Activated CD8-positive, alpha-beta memory T cell treated with anti-CD3 and anti-CD28 coated beads, Interleukin-2, amount 50 U/mL, for 24 hours (primary cell): Measurements from ENCODE around the gene RIIAD1.
"Not testable (repeated sequence)": the region's sequence is repeated elsewhere in the genome, so short reads cannot be mapped to it uniquely, and the experiment has no call there.

Source experiments
- DNase-seq: peaks from one replicate; pipeline ENCODE4 v3.0.0-alpha.2; 2020; ENCODE audit errors: extremely low read depth

RIIAD1 gene, protein sequence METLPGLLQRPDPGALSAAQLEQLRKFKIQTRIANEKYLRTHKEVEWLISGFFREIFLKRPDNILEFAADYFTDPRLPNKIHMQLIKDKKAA

DNA sequence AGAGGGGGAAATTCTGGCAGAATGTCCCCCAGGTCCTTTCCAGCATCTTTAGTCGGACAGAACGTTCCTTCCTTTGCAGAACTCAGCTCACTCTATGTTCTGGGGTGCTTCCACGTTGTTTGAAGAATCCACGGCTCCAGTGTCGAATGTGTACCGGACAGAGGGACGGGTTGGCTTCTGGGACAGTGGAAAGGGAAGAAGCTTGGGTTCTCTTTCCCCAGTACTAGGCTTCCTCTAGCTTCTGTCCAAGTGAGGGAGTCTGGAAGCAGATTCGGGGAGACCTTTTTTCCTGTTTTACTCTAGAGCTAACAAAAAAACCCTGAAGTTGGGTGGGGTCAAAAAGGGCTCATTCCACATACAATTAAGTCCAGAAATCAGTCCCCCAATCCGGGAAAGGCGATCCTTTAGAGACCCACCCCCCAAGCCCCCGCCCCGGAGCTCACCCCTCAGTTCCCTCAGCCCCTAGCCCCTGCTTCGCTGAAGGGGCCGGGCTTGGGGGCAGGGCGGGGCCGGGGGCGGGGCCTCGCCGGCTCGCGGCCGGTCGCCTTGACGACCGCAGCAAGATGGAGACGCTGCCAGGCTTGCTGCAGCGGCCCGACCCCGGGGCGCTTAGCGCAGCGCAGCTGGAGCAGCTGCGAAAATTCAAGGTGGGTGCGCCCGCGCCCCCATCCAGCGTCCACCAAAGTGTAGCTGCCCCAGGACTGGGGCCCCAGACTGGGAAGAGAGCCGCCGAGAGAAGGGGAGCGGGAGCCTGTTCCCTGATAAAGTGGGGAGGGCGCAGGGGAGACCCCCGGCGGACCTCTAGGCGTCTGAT lies at the start of gene RIIAD1:
RIIAD1 (plus strand) TSS at position 549 of the 814 bp plus-strand sequence; CDS start at position 564, 15 bp downstream.
- DNase-seq: no peak

DNA sequence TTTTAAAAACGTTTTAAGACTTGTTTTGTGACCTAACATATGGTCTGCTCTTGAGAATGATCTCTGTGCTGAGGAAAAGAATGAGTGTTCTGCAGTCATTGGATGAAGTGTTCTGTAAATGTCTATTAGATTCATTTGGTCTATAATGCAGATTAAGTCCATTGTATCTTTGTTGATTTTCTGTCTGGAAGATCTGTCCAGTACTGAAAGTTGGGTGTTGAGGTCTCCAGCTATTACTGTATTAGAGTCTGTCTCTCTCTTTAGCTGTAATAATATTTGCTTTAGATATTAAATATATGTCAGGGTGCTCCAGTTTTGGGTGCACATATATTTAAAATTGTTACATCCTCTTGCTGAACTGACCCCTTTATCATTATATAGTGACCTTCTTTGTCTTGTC lies 47.9 kb upstream of the RIIAD1 start:
- no peak for DNase-seq

DNA sequence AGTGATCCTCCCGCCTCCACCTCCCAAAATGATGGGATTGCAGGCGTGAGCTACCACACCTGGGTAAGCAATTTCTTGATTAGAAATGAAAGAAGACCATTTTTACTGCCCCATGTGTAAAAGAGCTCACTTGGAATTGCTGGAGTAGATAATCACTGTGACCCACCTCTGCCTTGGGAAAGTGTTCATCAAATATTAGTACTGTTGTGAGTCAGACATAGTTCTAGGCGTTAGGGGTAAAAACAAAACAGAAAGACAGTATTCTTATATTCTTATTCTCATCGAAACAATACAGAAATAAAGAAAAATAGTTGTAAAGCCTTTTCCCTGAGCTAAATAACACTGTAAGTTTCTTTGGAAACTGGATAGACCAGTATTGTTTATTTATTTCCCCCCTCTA lies 40.9 kb upstream of the RIIAD1 start:
- DNase-seq: no peak

DNA sequence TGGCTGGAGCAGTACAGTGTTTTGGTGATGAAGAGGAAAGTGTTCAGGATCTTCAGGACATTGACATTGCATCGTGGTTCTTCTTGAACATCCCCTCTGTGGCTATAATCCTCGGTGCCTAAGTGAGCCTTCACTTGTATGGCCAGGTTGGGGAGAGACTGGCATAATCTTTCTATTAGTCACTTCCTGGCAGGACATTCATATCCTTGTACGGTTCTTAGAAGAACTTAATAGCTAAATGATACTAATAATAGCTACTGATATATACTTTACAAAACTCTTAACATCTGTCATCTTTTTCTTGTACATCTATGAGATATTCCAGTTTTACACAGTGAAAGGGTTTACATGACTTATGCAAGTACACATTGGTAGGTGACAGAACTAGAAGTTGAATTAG lies 40.5 kb upstream of the RIIAD1 start:
- DNase-seq: no peak

DNA sequence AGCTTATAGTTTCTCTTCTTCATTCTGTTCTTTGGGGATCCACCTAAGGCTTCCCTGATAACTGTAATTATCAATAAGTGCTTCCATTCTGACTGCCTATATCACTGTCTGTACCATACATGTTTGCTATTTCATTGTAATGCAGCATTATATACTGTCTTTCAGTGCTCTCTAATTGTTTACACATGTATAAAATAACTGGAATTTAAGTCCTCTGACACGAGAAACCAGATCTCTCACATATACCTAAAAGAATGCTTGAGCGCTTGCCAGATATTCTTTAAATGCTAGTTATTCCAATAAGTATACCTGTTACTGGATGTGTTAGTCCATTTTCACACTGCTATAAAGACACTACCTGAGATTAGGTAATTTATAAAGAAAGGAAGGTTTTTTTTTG lies 39.4 kb upstream of the RIIAD1 start:
- no peak for DNase-seq

DNA sequence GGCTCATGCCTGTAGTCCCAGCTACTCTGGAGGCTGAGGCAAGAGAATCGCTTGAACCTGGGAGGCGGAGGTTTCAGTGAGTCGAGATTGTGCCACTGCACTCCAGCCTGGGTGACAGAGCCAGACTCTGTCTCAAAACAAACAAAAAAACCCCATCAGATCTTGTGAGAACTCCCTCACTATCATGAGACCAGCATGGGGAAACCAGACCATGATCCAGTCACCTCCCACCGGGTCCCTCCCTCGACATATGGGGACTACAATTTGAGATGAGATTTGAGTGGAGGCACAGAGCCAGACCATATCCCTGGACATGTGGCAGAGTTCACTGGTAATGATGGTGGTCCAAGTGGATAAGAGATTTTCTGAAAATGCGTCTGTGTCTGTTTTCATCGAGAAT lies 38.4 kb upstream of the RIIAD1 start:
- not testable (repeated sequence) for DNase-seq

DNA sequence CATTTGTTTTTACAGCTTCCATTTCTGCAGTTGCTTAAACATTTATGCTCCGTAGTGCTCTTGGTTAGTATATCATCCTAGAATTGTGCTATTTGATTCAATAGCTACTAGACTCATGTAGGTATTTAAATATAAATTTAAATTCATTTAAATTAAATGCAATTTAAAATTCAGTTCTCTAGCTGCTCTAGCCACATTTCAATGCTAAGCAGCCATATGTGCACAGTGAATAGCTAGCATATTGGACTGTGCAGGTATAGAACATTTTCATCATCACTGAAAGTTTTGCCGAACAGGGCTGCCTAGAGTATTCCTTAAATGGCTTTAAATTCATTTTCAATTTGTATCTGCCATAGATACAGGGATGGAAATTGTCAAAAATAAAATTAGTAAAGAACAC lies 37.2 kb upstream of the RIIAD1 start:
- no peak for DNase-seq

DNA sequence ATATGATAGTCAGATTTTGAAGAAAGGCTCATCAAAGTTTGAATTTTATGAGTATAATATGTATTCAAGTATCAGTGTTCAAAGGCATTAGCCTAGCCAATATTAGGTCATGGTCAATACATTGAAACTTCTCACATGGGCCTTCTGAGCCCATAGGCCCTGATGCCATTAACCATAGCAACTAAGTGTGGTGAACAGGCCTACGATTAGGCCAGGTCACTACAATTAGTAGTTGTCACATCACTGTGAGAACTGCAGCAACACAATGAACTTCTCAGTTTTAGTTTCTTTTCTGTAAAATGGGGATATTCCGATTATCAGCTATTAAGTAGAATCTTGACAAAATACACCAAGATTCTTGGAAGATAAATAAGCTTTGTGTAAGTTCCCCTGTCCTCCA lies 34.8 kb upstream of the RIIAD1 start:
- no peak for DNase-seq

DNA sequence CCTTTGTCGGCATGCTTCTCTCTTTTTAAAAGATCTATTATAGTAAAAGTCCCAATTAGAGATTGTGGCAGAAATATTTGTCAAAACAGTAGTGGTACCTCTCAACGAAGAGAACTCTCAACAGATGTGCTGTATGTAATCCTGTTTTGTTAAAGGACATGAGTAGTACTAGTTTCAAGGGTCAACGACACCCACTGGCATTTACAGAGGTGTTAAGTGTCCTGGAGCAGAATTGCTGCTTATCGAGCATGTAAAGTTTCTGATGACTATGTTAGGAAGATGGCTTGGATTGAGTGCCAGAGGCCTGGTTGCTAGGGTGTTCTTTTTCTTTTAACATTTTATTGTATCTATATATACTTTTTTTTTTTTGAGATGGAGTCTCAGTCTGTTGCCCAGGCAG lies 31.8 kb upstream of the RIIAD1 start:
- DNase-seq: no peak

DNA sequence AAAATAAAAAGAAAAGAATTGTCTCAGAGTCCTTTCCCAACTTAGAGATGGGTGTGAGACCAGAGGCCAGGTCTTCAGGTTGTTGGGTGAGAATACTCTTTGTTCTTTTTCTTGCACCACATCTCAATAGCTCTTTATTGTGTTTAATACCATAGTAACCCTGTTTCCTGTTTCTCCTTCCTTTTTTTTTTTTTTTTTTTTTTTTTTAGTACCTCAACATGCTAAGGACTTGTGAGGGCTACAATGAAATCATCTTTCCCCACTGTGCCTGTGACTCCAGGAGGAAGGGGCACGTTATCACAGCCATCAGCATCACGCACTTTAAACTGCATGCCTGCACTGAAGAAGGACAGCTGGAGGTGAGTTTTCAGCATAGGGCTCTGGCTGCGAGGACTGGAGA lies 29.1 kb upstream of the RIIAD1 start:
- DNase-seq: no peak

DNA sequence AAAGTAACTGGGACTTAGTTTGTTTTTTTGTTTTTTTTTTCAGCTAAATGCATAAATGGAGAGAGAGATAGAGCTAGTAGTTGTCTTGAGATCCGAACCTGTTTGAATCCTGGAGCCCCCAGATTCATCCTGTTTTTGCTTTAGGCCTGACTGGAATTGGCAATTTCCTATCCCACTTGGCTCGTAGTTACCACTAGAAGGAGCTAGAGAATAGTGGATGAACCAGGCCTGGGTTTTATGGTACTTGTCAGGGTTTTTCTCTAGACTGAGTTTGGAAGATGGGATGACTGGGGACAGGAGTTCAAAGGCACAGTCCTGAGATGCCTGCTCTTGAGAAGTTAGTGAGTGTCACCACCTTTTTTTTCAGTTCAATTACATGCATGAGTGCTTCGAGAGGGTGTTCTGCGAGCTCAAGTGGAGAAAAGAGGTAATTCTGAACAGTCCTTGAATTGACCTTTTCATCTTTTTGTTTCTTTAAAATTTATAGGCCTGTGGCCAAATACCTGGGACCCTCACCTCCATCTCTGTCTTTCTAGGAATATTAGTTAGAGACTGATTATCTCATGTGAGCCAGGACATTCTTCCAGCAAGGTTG lies 28.2 kb upstream of the RIIAD1 start:
- no peak for DNase-seq

DNA sequence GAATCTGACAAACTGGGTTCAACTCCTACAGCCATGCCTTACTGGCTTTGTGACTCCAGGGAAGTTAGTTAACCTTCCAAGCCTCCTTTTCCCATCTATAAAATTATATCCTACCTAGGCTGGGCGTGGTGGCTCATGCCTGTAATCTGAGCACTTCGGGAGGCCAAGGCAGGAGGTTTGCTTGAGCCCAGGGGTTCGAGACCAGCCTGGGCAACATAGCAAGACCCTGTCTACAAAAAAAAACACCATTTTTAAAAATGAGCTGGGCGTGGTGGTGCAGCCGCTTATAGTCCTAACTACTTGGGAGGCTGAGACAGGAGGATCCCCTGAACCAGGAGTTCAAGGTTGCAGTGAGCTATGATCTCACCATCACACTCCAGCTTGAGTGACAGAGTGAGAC lies 19.8 kb upstream of the RIIAD1 start:
- DNase-seq: no peak

DNA sequence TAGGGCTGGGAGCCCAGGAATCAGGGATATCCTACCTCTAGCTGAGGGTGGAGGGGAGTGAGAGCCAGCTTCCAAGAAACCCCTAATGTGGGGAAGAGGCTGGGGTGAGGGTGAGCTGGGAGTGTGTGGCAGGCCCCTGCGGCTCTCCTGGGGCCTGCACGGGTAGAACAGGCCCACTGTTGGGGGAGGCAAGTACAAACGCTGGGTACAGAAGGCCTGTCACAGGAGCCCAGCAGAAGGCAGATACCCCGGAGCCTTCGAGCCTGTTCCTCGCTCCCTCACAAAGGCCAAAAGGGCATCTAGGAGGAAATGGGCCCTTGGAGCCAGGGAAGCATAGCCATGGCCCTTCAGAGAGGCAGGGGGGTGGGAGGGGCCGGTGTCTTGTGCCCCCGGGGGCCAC lies 18.4 kb upstream of the RIIAD1 start:
- DNase-seq: no peak

DNA sequence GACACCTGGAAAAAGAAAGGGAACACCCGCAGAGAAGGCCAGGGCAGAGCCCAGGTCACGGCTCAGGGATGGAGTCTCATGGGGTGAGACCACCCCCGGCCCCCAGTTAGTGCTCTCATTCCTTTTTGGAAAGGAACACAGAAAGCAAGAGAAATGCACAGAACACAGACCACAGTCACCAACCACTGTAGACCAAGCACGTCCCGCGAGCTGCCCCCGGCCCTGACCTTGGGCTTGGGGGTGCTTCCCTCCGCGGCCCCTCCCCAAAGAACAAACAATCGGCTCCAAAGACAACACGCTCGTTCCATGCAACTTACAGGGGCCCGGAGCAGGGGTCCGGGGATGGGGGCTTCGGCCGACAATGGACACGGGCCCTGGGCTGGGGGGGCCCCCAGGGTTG lies 17.5 kb upstream of the RIIAD1 start:
- DNase-seq: no peak

DNA sequence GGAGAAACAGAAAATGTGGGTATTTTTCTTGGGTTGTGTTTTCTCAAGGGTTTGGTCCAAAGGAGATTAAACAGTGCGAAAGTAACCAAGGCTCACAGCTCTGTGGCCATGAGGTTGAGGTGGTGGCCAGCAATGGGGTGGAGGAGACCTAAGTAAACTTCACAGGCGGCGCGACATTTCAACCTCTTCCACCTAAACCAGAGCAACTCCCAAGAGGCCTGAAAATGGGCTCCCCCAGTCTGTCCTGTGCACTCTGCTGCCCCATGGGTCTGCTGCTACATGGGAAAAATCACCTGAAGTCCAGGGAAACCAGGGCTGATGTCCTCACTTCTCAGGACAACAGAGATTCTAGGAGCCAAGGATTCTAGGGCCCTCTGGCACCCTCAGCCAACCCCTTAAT lies 17.1 kb upstream of the RIIAD1 start:
- DNase-seq: no peak

DNA sequence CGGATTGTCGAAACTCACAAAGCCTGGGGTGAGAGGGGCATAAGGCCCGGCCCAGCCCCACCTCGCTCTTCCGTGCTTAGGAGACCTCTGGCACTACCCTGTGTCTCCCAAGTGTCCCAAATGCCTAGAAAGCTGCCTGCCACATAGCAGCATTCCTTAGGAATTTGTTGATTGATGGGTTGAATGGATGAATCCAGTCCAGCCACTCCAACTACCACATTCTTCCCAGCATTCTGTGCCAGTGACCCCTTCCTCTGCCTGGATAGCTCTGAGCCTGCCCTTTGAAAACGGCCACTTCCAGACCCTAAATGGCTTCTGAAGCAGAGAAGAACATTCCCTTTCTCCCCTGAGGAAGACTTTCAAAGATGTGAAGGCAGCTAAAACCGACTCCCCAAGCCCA lies 16.2 kb upstream of the RIIAD1 start:
- no peak for DNase-seq

DNA sequence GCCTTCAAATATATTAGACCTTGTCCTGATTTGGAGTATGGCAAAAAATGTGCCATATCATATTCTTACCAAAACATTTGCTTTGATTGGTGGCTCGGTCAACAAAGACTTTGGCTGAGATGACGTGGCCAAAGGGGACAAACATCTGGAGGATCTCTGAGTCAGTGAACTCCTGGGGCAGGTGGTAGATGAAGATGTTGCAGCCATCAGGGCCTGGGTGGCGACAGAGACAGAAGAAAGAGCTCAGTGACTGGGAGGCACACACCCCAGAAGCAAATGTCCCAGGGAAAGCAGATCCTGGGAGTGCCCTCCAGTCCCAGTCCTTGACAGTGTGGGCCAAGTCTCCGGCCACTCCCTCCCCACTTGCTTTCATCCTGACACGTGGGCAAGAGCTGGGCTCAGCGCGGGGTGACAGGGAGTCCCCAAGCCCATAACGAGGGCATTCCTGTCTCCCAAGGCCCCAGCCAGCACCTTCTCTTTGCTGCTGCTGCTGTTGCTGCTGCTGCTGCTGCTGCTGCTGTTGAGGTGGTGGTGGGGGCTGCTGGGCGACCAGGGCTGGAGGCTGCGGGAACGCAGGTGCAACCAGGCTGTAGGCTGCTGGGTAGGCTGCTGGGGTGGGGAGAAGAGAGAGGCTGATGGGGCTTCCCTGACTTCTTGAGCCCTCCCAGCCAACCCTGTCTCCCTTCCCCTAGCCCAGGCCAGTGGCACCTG lies 15.4 kb upstream of the RIIAD1 start:
- no peak for DNase-seq

DNA sequence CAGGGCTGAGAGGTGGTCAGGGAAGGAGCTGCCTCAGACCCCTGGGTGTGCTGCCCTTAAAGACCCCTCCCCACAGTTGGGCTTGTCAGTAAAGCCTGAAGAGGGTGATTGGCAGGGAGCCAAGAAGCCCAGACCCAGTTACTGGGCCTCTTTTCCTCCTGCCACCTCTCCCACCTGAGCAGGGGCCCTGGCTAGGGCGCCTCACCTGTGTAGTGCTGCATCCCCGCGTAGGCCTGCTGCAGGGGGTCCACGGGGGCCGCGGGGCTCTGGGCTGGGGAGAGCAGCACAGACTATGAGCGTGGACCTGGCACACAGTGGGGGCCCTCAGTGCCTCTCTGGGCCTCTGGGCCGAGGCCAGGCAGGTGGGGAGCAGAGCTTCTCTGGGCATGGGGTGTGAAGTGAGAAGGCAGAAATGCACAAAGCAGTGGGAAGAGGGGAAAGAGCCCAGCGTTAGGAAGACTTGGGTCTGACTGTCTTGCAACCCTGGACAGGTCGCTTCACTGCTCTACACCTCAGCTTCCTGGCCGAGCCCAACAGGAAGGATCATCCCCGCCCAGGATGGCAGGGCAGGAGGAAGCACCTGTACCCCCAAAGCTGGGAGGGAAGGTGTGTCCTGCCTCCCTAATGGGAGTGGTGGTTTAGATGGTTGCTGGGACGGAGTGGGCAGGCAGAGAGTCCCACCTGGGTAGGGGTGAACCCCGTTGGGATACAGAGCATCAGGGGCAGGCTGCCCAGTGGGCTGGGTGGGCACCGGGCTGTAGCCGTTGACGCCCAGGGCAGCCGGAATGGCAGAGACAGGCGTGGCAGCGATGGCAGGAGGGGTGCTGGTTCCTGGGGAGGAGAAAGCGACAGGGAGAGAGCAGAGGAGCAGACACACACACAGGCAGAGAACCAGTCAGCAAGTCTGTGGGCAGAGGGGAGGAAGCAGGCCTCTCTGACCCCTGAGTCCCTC lies 14.6 kb upstream of the RIIAD1 start:
- no peak for DNase-seq

DNA sequence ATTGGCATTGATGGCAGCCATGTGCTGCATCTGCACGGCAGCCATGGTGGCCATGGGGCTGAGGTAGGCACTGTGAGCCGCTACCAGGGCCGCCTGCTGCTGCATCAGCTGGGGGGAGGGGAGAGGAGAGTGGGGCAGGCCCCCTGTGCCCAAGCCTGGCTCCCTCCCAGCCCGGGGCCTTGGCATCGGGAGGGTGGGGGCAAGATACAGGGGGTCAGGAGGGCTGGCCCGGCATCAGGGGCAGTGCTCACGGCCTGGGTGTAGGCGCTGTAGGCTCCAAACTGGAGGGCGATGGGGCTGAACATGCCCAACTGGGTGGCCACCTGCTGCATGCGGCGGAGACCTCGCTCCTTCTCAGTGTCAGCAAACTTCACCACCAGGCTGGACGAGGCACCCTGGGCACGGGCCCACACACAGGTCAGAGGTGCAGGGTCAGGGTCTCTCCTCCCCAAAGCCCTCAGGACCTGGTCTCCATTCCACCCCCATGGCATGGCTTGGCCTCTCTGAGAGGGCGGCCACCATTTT lies 13.7 kb upstream of the RIIAD1 start:
- DNase-seq: no peak

DNA sequence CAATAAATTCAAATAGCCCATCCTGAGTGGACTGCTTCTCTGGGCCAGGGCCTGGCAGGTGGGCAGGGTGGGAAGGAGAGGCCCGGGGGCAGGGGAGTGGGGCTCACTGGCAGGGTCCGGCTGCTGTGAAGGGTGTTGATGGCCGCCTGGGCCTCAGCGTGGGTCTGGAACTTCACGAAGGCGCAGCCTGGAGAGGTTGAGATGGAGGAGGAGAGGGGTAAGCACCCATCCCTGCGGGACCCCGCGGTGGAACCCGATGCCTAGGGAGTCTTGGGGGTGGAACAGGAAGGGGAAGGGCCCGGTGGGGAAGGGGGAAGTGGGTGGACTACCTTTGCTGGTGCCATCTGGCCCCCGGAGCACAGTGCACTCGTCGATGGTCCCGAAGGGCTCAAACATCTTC lies 12.4 kb upstream of the RIIAD1 start:
- DNase-seq: no peak

DNA sequence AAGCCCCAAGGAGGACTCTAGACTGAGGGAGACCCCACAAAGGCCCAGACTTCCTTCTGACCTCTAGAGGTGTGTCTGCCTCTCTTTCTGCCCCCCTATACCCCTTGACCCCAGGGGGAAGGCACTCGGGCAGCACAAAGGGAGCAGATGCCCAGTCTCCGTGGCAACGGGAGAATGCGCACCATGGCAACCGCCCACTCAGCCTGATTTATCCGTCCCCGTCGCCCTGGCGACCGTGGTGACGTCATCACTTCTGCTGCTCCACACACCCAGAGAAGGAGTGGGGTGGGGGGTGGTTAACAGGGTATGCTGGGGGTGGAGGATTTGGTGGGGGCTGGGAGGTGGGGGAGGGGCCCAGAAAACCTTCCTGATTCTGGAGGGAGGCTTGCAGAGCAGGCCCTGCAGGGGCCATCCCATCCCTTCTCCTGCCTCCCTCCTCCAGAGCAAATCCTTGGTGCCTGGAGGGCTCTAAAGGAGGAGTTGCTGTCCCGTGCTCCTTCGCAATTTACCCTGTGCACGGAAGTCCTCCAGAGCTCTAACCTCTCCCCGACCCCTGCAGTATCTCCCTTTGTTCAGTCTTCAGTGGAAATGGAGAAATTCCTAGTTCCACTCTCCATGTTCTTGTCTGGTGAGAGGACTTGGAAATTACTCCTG lies 11.0 kb upstream of the RIIAD1 start:
- DNase-seq: no peak
